ENCODE data around the gene AOPEP.
"Not testable (repeated sequence)": the region's sequence is repeated elsewhere in the genome, so short reads cannot be mapped to it uniquely, and the experiment has no call there.

AOPEP gene

GRCh38 chr9:95017661-95018060 is 291.2 kb downstream of the AOPEP start:
- H3K27ac ChIP-seq = no peak overlapping the region
- TF ChIP-seq, protein P1, sequence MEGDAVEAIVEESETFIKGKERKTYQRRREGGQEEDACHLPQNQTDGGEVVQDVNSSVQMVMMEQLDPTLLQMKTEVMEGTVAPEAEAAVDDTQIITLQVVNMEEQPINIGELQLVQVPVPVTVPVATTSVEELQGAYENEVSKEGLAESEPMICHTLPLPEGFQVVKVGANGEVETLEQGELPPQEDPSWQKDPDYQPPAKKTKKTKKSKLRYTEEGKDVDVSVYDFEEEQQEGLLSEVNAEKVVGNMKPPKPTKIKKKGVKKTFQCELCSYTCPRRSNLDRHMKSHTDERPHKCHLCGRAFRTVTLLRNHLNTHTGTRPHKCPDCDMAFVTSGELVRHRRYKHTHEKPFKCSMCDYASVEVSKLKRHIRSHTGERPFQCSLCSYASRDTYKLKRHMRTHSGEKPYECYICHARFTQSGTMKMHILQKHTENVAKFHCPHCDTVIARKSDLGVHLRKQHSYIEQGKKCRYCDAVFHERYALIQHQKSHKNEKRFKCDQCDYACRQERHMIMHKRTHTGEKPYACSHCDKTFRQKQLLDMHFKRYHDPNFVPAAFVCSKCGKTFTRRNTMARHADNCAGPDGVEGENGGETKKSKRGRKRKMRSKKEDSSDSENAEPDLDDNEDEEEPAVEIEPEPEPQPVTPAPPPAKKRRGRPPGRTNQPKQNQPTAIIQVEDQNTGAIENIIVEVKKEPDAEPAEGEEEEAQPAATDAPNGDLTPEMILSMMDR (conservative IDR thresholded peaks at IDR 0.05) = no peak
- TF ChIP-seq ZFX (IDR thresholded peaks at IDR 0.05) = no peak

GRCh38 chr9:95018099-95018936 is 291.8 kb downstream of the AOPEP start:
- H3K27ac ChIP-seq = no peak overlapping the region
- TF ChIP-seq, protein P1 (conservative IDR thresholded peaks at IDR 0.05) = no peak
- no peak for TF ChIP-seq ZFX (IDR thresholded peaks at IDR 0.05)

GRCh38 chr9:95020644-95021043 is 294.1 kb downstream of the AOPEP start:
- H3K27ac ChIP-seq = not testable (repeated sequence)

DNA sequence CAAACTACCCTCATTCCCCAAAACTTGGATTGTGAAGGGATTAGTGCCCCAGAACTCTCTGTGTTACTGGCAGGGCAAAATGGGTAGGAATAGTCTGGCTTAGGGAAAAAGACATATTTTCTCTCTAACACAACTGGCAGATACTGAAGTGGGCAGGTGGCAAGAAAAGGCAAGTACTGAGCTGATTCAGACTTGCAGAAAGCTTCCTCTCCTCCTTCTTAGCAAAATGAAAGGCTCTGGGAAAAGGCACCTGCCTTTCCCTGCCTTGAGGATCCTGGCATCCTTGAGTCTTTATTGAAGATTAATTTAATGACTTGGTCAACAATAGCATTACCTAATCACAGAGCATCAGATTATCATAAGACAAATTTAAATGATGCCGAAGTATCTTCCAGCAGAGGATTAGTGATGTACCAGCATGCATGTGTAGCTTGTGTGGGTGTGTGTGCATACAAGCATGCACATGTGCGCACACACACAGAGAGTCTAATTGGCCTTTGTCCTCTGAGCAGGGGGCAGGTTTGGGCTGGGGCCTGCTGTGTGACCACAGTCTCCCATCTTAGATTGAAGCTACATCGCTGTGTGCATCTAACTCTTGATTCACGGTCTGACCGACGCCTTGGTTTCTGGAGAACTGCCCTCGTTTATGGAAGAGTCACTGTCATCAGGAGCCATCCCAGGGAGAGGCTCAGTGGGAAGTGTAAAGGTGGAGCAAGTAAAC is 294.8 kb downstream of the AOPEP start:
- H3K27ac ChIP-seq = no peak overlapping the region

GRCh38 chr9:95022657-95023056 is 296.2 kb downstream of the AOPEP start:
- no peak overlapping the region for H3K27ac ChIP-seq
- TF ChIP-seq, protein P1 (conservative IDR thresholded peaks at IDR 0.05) = no peak
- TF ChIP-seq ZFX (IDR thresholded peaks at IDR 0.05) = no peak

More for the DNA sequence above, 294.8 kb downstream of the AOPEP start:
- TF ChIP-seq, protein P1 (conservative IDR thresholded peaks at IDR 0.05) = no peak
- TF ChIP-seq ZFX (IDR thresholded peaks at IDR 0.05) = no peak

DNA sequence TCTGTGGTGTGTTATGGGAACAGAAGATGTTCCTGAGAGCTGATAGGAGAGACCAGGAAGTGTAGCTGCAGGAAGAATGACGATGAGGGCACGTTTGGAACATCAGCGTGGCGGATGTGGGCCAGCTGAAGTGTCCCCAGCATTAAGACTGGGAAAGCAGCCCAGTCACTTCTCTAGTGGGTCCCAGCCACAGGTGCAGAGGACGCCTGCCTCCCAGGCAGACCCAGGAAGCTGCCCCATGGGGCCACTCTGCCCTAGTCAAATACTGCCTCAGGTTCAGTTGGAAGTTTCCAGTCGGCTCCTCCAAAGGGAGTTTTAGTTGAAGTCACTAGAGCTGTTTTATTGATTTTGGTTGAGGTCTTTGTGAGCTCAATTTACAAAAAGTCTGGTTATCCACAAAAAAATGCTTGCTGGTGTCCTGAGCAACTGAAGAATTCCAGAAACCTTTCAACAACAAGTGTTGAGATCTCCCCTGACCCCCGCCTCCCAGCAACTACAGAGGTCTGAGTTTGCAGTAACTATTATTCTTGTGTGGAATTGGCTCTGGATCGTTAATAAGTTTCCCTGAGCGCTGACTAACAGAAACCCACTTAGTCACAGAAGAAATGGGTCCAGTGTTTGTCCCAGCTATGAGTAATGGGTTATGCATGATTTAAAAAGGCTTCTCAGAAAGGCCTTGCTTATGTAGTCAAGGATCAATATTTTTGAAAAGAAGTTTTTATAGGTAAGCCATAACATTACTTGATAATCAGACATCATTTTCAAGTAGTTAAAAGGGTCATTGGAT is 296.9 kb downstream of the AOPEP start:
- TF ChIP-seq ZFX (IDR thresholded peaks at IDR 0.05) = no peak
- no peak overlapping the region for H3K27ac ChIP-seq

DNA sequence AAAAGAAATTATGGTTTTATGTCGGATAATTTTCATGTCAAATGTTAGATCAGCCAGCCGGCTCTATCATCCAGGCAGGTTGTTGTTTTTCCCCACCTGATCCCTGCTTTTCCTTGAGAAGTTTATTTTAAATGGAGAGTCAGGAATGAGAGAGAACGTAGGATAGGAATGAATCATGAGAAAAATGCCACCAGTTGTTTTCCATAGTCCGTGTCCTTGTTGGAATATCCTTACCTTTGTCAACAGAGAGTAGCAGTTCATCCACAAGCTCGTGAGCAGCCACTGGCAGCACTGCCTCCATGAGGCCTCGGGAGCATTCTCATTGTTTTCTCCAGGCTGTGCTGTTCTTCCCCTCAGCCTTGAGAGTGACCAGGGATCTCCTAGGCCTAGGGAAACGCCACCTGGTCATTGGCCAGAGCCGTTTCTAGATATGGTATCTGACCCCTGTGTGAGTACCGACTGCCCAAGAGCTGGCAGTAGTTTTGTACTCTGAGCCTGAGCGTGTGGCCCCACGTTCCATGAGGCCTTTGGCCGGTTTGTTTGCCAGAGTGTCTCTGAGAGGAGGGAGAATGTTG is 297.7 kb downstream of the AOPEP start:
- TF ChIP-seq, protein P1 (conservative IDR thresholded peaks at IDR 0.05) = no peak
- no peak for TF ChIP-seq ZFX (IDR thresholded peaks at IDR 0.05)
- H3K27ac ChIP-seq = no peak overlapping the region
